GM11168 (cell line): ENCODE data around the gene MORN5.

Source experiments
- in situ Hi-C: fragments of 300-500 bp; cut with MboI; formaldehyde crosslinking; loops from one replicate; pipeline ENCODE4 v1.12.0; 2022; ENCODE audit warnings: low sequenced_read_pairs; ENCODE audit not compliant: unreplicated experiment

Gene MORN5

GRCh38 chr9:122207096-122207495 lies 47.4 kb downstream of the MORN5 start:
- in situ Hi-C loops: no loop called here

GRCh38 chr9:122209451-122209850 lies 49.7 kb downstream of the MORN5 start:
- in situ Hi-C loops: no loop called here

- in situ Hi-C loops: no loop called here
Measured at GRCh38 chr9:122212473-122213004, 52.8 kb downstream of the MORN5 start.

- in situ Hi-C loops: no loop called here
Measured at GRCh38 chr9:122213102-122213588, 53.4 kb downstream of the MORN5 start.

- in situ Hi-C loops: no loop called here
Measured at GRCh38 chr9:122213589-122214413, 54.1 kb downstream of the MORN5 start.

GRCh38 chr9:122214507-122214906 lies 54.8 kb downstream of the MORN5 start:
- in situ Hi-C loops: no loop called here

- in situ Hi-C loops: no loop called here
Measured at GRCh38 chr9:122215663-122216062, 56.0 kb downstream of the MORN5 start.

GRCh38 chr9:122216138-122216797 lies 56.6 kb downstream of the MORN5 start:
- in situ Hi-C loops: no loop called here

GRCh38 chr9:122216798-122217418 lies 57.2 kb downstream of the MORN5 start:
- in situ Hi-C loops: no loop called here

- in situ Hi-C loops: no loop called here
Measured at GRCh38 chr9:122217640-122218039, 57.9 kb downstream of the MORN5 start.

- in situ Hi-C loops: no loop called here
Measured at GRCh38 chr9:122218071-122218934, 58.6 kb downstream of the MORN5 start.

- in situ Hi-C loops: no loop called here
Measured at GRCh38 chr9:122218935-122219855, 59.5 kb downstream of the MORN5 start.

- in situ Hi-C loops: no loop called here
Measured at GRCh38 chr9:122219856-122220672, 60.4 kb downstream of the MORN5 start.

- in situ Hi-C loops: no loop called here
Measured at GRCh38 chr9:122220673-122221182, 61.0 kb downstream of the MORN5 start.

GRCh38 chr9:122221183-122221811 lies 61.6 kb downstream of the MORN5 start:
- in situ Hi-C loops: no loop called here

- in situ Hi-C loops: no loop called here
Measured at GRCh38 chr9:122222791-122223190, 63.1 kb downstream of the MORN5 start.

- in situ Hi-C loops: no loop called here
Measured at GRCh38 chr9:122223435-122223834, 63.7 kb downstream of the MORN5 start.
